ENCODE measurements around the gene TMEM144. TPM values are rescaled to one million over a fixed set of nuclear protein-coding genes. Genes with fewer than 3 reads are reported as not detected.

Gene TMEM144
- total RNA-seq, 1 experiment from 2014 or later, result 13.4 TPM

GRCh38 chr4:158169931-158170690 lies 40.2 kb upstream of the TMEM144 start:
- Histone ChIP-seq H4K20me1 (ENCODE audit: insufficient read depth) (no peaks in the 10 kb centered on the region), H3F3A (ENCODE audit: insufficient read depth, low read depth) (no peaks in the 10 kb centered on the region), H3K4me1 (replicated peaks; ENCODE audit: insufficient read depth) (0 out of 2 replicates have a peak, but pooled peaks cover 9% of the 10 kb centered on the region), H3K27ac (no peak overlapping the region), H3K79me2 (ENCODE audit: low read depth) (no peaks in the 10 kb centered on the region), H3K4me2 (no peak overlapping the region), H2AFZ (no peak overlapping the region), H3K36me3 (ENCODE audit: low read depth) (no peaks in the 10 kb centered on the region), H3K4me3 (no peak overlapping the region), H3K9me3 (ENCODE audit: insufficient read depth, low read depth) (no peaks in the 10 kb centered on the region), H3K27me3 (ENCODE audit: insufficient read depth, low read depth) (no peaks in the 10 kb centered on the region), H3K9me2 (ENCODE audit: insufficient read depth) (no peaks in the 10 kb centered on the region)
- intact Hi-C loops (cut with micrococcal nuclease; ENCODE audit: unreplicated experiment), result loop anchor here (5.0 to 10.0 kb wide), 3 partner anchors 87 to 945 kb away; partner anchors contain the start of gene GRIA2
- no peak for DNase-seq
- BruUV-seq (replicated peaks), result no TSS peak
- ChIA-PET CTCF (no interaction called here), POLR2A (ENCODE audit: unreplicated experiment) (no interaction called here)
- TF ChIP-seq, protein P1, sequence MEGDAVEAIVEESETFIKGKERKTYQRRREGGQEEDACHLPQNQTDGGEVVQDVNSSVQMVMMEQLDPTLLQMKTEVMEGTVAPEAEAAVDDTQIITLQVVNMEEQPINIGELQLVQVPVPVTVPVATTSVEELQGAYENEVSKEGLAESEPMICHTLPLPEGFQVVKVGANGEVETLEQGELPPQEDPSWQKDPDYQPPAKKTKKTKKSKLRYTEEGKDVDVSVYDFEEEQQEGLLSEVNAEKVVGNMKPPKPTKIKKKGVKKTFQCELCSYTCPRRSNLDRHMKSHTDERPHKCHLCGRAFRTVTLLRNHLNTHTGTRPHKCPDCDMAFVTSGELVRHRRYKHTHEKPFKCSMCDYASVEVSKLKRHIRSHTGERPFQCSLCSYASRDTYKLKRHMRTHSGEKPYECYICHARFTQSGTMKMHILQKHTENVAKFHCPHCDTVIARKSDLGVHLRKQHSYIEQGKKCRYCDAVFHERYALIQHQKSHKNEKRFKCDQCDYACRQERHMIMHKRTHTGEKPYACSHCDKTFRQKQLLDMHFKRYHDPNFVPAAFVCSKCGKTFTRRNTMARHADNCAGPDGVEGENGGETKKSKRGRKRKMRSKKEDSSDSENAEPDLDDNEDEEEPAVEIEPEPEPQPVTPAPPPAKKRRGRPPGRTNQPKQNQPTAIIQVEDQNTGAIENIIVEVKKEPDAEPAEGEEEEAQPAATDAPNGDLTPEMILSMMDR (conservative IDR thresholded peaks at IDR 0.05), result peak; percentile 32; the same call in 1 of the 2 replicates
- TF ChIP-seq EZH2 (IDR thresholded peaks at IDR 0.05; ENCODE audit: low read depth), result no peak

GRCh38 chr4:158170691-158171561 lies 39.4 kb upstream of the TMEM144 start:
- Histone ChIP-seq H3K9me2 (ENCODE audit: insufficient read depth) (no peaks in the 10 kb centered on the region), H3F3A (ENCODE audit: insufficient read depth, low read depth) (0 out of 2 replicates have a peak, but pooled peaks cover 2% of the 10 kb centered on the region), H2AFZ (no peak overlapping the region), H3K4me2 (no peak overlapping the region), H3K4me3 (no peak overlapping the region), H3K9me3 (ENCODE audit: insufficient read depth, low read depth) (no peaks in the 10 kb centered on the region), H3K36me3 (ENCODE audit: low read depth) (no peaks in the 10 kb centered on the region), H3K27me3 (ENCODE audit: insufficient read depth, low read depth) (no peaks in the 10 kb centered on the region), H3K27ac (no peak overlapping the region), H3K4me1 (replicated peaks; ENCODE audit: insufficient read depth) (peaks cover 14% of the 10 kb centered on the region; the same call in 1 of the 2 replicates), H3K79me2 (ENCODE audit: low read depth) (no peaks in the 10 kb centered on the region), H4K20me1 (ENCODE audit: insufficient read depth) (no peaks in the 10 kb centered on the region)
- peak in 1 of 2 experiments; percentile 18 for DNase-seq
- intact Hi-C loops (cut with micrococcal nuclease; ENCODE audit: unreplicated experiment), result loop anchor here (5.0 to 10.0 kb wide), 3 partner anchors 86 to 946 kb away; partner anchors contain the start of gene GRIA2
- ChIA-PET POLR2A (ENCODE audit: unreplicated experiment) (interaction anchor here (0.6 kb wide), 1 partner anchor 1255 kb away, joined by 7 read pairs; no protein-coding TSS in a partner anchor), CTCF (no interaction called here)
- BruUV-seq (replicated peaks), result no TSS peak
- TF ChIP-seq EZH2 (IDR thresholded peaks at IDR 0.05; ENCODE audit: low read depth), result no peak
- TF ChIP-seq, protein P1 (conservative IDR thresholded peaks at IDR 0.05), result peak; percentile 9; the same call in 1 of the 2 replicates

Measured in PC-9 (cell line).